ENCODE results near the gene C3orf85.
"Not testable (repeated sequence)": the region's sequence is repeated elsewhere in the genome, so short reads cannot be mapped to it uniquely, and the experiment has no call there.

DNA sequence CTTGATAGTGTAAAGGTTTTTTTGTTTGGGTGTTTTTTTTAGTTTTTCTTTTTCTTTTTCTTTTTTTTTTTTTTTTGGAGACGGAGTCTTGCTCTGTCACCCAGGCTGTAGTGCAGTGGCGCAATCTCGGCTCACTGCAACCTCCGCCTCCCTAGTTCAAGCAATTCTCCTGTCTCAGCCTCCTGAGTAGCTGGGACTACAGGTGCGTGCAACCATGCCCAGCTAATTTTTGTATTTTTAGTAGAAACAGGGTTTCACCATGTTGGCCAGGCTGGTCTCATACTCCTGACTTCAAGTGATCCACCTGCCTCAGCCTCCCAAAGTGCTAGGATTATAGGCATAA, 3.1 kb upstream of the C3orf85 start:
- TF ChIP-seq CTCF, POLR2A (IDR thresholded peaks at IDR 0.05): not testable (repeated sequence)

Measured in adrenal gland (tissue), 5 donors.